ENCODE measurements around the gene SHOX.
"Not testable (repeated sequence)": the region's sequence is repeated elsewhere in the genome, so short reads cannot be mapped to it uniquely, and the experiment has no call there.

Gene SHOX

DNA sequence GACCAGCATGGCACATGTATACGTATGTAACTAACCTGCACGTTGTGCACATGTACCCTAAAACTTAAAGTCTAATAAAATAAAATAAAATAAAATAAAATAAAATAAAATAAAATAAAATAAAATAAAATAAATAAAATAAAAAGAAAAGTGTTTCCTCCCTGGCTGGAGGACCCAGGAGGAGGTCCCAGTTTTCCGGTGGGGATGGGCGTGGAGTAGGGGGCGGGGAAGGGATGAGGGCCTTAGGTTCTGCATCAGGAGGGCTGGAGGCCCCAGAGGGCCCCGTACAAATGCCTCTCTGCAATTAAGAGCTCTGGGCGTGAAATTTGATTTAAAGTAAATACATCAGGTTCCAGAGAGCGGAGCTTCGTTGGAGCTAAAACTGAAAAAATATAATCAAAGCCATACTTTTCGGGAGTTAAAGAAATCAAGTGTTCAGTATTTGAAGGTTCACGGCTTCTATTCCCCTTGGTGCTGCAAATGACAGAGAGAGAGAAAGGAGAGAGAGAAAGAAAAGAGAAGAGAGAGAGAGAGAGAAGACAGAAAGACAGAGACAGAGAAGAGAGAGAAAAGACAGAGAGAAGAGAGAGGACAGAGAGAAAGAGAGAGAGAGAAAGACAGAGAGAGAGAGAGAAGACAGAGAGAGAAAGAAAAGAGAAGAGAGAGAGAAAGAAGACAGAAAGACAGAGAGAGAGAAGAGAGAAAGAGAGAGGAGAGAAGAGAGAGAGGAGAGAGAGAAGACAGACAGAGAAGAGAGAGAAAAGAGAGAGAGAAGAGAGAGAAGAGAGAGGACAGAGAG is 8.7 kb upstream of the SHOX start:
- DNase-seq (ENCODE audit: low spot score), result no peak

DNA sequence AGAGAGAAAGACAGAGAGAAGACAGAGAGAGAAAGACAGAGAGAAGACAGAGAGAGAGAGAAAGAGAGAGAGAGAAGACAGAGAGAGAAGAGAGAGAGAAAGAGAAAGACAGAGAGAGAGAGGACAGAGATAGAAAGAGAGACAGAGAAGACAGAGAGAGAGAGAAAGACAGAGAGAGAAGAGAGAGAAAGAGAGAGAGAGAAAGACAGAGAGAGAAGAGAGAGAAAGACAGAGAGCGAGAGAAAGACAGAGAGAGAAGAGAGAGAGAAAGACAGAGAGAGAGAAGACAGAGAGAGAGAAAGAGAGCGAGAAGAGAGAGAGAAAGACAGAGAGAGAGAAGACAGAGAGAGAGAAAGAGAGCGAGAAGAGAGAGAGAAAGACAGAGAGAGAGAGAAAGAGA is 7.8 kb upstream of the SHOX start:
- not testable (repeated sequence) for DNase-seq (ENCODE audit: low spot score)

DNA sequence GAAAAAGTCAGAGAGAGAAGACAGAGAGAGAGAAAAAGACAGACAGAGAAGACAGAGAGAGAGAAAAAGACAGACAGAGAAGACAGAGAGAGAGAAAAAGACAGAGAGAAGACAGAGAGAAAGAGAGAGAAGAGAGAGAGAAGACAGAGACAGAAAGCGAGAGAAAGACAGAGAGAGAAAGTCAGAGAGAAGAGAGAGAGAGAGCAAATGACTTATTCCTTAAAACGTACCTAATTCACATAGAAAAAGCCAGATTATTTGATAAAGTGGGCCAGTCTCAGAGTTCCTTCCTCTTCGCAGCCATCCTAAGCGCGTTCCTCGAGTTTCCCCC is 7.4 kb upstream of the SHOX start:
- no peak for DNase-seq (ENCODE audit: low spot score)

DNA sequence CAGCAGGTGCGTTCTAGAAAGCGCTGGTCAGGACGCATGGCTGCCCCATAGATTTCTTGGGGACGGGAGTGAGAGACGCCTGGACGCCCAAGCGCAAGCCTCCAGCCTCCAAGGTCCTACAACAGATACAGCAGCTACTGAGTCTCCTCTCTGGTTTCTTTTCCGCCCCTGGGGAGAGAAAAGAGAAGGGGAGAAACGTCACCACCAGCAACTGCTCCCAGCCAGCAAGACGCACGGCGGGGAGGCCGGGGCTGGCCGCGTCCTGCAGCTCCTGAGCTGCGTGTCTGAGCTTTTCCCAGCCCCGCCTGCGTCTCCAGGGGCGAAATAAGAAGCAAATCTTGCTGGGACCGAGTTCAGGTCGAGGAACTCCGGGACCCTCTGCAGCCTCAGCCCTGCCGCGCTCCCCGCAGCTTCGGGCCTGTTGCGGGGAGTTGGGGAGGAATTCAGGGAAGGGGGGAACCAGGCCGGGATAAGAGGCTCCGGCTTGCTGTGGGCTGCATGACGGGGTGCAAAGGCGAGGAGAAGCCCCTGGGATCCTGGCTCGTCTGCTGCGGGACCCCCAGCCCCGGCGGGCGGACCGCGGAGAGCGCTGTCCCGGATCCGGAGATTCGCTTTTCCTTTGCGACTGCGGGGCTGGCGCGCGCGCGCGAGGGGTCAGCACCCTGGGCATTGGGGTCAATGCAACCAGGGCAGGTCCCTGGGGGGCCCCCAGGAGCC is 6.8 kb upstream of the SHOX start:
- DNase-seq (ENCODE audit: low spot score), result no peak

DNA sequence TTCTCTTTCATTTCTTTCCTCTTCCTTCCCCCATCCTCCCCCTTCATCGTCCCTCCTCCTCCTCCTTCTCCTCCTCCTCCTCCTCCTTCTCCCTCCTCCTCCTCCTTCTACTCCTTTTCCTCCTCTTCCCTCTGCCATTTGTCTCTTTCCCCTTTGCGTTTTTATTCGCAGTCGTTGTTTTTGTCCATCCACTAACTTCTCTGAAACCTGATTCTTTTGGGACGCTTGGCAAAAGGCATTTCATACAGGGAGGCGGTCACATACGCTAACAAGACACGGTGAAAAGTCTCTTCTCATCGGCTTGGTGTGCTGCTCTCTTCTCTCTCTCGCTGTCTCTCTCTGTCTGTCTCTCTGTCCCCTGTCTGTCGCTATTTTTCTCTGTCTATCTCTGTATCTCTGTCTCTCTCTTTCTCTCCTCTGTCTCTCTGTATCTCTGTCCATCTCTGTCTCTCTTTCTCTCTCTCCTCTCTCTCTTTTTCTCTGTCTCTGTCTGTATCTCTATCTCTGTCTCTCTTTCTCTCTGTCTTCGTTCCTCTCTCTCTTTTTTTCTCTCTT is 5.4 kb upstream of the SHOX start:
- no peak for DNase-seq (ENCODE audit: low spot score)

DNA sequence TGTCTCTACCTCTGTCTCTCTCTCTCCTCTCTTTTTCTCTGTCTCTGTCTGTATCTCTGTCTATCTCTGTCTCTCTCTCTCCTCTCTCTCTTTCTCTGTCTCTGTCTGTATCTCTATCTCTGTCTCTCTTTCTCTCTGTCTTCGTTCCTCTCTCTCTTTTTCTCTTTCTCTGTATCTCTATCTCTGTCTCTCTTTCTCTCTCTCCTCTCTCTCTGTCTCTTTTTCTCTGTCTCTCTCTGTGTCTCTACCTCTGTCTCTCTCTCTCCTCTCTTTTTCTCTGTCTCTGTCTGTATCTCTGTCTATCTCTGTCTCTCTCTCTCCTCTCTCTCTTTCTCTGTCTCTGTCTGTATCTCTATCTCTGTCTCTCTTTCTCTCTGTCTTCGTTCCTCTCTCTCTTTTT is 4.5 kb upstream of the SHOX start:
- not testable (repeated sequence) for DNase-seq (ENCODE audit: low spot score)

DNA sequence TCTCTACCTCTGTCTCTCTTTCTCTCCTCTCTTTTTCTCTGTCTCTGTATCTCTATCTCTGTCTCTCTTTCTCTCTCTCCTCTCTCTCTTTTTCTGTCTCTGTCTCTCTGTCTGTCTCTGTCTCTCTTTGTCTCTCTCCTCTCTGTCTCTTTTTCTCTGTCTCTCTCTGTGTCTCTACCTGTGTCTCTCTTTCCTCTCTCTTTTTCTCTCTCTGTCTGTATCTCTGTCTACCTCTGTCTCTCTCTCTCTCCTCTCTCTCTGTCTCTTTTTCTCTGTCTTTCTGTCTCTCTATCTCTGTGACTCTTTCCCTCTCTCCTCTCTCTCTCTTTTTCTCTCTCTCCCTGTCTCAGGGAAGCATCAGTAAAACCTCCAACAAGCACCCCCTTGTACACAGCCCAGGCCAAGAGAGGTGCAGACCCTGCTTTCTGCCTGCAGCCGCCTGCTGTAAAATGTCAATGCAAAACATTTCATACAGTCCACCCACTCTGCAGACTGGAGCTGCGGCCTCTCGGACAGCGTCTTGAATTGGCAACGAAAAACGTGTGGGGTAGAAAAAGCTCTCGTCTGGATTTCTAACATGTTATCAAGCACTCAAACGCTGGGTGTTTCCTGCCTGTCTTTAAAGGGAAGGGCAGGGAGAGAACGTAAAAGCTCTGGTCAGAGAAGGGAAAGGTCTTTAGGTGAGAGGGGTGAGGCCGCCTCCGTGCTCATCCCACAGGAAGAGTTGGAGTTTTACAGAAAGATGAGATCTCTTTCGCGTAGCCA is 3.7 kb upstream of the SHOX start:
- DNase-seq (ENCODE audit: low spot score), result no peak

DNA sequence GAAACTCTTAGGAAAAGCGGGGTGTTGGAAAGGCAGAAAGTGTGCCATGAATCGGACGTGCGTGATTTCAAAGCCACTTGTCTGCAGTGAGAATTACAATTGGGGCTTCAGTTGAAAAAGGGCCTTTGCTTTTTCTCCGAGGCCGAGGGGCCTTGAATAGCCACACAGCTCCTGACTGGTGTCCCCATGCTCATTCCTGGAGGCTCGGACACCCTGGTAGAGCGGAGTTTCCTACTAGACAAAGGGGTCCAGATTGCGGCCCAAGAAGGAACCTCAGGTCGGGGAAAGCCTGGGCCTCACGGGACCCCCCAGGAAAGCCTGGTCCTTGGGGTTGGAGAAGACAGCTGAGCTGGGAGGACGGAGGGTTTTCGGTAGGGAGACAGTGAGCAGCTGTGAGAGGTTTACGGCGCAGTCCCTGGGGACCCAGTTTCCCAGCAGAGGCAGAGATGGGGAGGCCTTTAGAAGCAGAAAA is 3.0 kb upstream of the SHOX start:
- DNase-seq (ENCODE audit: low spot score), result no peak

DNA sequence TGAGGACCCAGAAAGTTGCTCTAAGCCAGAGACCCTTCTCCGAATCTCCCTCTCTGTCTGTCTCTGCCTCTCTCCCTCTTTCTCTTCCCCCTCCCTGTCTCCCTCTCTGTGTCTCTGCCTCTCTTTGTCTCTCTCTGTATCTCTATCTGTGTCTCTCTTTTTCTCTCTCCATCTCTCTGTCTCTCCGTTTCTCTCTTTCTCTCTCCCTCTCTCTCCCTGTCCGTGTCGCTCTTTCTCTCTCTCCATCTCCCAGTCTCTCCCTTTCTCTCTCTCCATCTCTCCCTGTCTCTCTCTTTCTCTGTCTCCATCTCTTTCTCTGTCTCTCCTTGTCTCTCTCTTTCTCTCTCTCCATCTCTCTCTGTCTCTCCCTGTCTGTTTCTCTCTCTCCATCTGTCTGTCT is 2.6 kb upstream of the SHOX start:
- no peak for DNase-seq (ENCODE audit: low spot score)

DNA sequence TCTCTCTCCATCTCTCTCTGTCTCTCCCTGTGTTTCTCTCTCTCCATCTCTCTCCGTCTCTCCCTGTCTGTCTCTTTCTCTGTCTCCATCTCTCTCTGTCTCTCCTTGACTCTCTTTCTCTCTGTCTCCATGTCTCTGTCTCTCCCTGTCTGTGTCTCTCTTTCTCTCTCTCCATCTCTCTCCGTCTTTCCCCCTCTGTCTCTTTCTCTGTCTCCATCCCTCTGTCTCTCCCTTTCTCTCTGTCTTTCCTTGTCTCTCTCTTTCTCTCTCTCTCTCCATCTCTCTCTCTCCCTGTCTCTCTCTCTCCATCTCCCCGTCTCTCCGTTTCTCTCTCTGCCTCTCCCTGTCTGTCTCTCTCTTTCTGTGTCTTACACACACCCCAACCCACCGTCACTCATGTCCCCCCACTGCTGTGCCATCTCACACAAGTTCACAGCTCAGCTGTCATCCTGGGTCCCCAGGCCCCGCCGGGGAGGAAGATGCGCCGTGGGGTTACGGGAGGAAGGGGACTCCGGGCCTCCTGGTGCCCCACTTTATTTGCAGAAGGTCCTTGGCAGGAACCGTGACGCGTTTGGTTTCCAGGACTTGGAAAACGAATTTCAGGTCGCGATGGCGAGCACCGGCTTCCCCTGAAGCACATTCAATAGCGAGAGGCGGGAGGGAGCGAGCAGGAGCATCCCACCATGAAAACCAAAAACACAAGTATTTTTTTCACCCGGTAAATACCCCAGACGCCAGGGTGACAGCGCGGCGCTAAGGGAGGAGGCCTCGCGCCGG is 1.2 kb upstream of the SHOX start:
- no peak for DNase-seq (ENCODE audit: low spot score)

DNA sequence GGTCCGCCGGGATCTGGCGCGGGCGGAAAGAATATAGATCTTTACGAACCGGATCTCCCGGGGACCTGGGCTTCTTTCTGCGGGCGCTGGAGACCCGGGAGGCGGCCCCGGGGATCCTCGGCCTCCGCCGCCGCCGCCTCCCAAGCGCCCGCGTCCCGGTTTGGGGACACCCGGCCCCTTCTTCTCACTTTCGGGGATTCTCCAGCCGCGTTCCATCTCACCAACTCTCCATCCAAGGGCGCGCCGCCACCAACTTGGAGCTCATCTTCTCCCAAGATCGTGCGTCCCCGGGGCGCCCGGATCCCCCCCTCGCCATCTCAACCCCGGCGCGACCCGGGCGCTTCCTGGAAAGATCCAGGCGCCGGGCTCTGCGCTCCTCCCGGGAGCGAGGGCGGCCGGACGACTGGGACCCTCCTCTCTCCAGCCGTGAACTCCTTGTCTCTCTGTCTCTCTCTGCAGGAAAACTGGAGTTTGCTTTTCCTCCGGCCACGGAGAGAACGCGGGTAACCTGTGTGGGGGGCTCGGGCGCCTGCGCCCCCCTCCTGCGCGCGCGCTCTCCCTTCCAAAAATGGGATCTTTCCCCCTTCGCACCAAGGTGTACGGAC is 482 bp upstream of the SHOX start:
- no peak for DNase-seq (ENCODE audit: low spot score)

DNA sequence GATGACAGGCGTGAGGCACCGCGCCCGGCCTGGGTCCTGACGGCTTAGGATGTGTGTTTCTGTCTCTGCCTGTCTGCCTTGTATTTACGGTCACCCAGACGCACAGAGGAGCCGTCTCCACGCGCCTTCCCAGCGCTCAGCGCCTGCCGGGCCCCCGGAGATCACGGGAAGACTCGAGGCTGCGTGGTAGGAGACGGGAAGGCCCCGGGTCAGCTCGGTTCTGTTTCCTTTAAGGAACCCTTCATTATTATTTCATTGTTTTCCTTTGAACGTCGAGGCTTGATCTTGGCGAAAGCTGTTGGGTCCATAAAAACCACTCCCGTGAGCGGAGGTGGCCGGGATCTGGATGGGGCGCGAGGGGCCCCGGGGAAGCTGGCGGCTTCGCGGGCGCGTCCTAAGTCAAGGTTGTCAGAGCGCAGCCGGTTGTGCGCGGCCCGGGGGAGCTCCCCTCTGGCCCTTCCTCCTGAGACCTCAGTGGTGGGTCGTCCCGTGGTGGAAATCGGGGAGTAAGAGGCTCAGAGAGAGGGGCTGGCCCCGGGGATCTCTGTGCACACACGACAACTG is 1.3 kb downstream of the SHOX start:
- DNase-seq (ENCODE audit: low spot score), result no peak

DNA sequence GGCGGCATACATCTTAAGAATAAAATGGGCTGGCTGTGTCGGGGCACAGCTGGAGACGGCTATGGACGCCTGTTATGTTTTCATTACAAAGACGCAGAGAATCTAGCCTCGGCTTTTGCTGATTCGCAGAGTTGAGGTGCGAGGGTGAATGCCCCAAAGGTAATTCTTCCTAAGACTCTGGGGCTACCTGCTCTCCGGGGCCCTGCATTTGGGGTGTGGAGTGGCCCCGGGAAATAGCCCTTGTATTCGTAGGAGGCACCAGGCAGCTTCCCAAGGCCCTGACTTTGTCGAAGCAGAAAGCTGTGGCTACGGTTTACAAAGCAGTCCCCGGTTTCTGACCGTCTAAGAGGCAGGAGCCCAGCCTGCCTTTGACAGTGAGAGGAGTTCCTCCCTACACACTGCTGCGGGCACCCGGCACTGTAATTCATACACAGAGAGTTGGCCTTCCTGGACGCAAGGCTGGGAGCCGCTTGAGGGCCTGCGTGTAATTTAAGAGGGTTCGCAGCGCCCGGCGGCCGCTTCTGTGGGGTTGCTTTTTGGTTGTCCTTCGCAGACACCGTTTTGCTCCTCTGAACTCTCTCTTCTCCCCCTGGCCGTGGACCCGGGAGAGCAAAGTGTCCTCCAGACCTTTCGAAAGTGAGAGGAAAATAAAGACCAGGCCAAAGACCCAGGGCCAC is 1.9 kb downstream of the SHOX start:
- no peak for DNase-seq (ENCODE audit: low spot score)

DNA sequence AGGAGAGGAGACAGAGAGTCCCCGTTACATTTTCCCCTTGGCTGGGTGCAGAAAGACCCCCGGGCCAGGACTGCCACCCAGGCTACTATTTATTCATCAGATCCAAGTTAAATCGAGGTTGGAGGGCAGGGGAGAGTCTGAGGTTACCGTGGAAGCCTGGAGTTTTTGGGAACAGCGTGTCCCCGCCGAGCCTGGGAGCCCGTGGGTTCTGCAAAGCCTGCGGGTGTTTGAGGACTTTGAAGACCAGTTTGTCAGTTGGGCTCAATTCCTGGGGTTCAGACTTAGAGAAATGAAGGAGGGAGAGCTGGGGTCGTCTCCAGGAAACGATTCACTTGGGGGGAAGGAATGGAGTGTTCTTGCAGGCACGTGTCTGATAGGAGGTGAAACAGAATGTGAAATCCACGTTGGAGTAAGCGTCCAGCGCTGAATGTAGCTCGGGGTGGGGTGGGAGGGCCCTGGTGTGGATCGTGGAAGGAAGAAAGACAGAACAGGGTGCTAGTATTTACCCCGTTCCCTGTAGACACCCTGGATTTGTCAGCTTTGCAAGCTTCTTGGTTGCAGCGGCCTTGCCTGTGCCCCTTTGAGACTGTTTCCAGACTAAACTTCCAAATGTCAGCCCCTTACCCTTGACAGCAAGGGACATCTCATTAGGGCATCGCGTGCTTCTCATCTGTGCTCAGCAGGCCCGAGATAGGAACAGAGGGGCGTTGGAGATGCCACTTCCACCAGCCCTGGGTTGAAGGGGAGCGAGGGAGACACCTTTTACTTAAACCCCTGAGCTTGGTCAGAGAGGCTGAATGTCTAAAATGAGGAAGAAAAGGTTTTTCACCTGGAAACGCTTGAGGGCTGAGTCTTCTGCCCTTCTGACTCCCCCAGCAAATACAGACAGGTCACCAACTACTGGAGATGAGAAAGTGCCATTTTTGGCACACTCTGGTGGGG is 2.7 kb downstream of the SHOX start:
- DNase-seq (ENCODE audit: low spot score), result no peak

DNA sequence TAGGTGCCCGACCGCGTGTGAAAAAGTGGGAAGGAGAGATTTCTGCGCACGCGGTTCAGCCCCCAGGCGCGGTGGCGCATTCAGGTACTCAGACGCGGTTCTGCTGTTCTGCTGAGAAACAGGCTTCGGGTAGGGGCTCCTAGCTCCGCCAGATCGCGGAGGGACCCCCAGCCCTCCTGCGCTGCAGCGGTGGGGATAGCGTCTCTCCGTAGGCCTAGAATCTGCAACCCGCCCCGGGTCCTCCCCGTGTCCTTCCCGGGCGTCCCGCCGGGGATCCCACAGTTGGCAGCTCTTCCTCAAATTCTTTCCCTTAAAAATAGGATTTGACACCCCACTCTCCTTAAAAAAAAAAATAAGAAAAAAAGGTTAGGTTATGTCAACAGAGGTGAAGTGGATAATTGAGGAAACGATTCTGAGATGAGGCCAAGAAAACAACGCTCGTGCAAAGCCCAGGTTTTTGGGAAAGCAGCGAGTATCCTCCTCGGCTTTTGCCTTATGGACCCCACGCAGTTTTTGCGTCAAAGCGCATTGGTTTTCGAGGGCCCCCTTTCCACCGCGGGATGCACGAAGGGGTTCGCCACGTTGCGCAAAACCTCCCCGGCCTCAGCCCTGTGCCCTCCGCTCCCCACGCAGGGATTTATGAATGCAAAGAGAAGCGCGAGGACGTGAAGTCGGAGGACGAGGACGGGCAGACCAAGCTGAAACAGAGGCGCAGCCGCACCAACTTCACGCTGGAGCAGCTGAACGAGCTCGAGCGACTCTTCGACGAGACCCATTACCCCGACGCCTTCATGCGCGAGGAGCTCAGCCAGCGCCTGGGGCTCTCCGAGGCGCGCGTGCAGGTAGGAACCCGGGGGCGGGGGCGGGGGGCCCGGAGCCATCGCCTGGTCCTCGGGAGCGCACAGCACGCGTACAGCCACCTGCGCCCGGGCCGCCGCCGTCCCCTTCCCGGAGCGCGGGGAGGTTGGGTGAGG is 3.7 kb downstream of the SHOX start:
- no peak for DNase-seq (ENCODE audit: low spot score)

DNA sequence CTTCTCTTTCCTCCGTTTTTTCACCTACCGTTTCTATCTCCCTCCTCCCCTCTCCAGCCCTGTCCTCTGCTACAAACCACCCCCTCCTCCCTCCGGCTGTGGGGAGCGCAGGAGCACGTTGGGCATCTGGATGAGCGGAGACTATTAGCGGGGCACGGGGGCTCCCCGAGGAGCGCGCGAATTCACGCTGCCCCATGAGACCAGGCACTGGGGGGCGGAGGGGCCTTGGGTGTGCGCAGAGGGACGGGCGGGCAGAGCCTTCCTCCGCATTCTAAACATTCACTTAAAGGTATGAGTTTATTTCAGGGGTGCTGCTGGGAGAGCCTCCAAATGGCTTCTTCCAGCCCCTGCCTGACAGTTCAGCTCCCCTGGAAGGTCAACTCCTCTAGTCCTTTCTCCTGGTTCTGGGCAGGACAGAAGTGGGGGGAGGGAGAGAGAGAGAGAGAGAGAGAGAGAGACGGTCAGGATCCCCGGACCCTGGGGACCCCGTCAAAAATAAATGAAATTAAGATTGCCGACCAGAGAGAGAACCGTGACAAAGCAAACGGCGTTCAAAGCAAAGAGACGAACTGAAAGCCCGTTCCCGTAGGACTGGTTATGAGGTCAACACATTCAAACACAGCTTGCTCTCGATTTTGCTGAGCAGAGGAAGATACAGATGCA is 5.0 kb downstream of the SHOX start:
- DNase-seq (ENCODE audit: low spot score), result no peak

DNA sequence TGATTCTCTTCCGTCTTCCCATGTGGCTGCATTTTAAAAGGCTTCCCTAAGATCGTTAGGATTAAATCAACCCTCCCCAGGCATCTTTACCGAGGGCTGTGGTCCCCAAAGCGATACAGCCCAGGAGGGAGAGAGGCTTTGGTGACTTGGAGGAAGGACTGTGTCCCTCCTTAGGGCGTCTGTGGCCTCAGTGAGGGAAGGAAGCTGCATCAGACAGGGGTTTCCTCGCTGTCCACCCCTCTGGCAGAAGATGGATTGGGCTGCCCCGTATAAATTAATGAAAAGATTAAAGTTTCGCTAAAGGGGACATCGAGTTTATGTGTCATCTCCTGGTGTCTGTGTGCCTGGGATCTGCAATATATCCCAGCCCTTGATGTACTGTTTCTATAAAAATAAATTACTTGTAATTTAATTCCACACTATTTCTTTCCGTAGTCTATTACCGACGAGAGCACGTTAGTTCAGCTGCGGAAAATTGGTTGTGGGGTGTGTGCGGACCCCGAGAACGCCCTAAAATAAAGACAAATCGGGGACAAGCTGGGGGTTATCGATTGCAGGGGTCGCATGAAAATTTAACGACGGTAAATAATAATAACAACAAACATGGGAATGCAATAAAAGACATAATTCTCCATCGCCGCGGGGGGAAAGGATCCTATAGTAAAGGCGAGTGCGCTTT is 6.5 kb downstream of the SHOX start:
- DNase-seq (ENCODE audit: low spot score), result no peak

Data from COLO829 (cell line).